Measurements from ENCODE around the gene SETD6.

Gene SETD6

GRCh38 chr16:58507963-58508670, 7.2 kb upstream of the SETD6 start:
- no peak for DNase-seq

GRCh38 chr16:58508671-58509251, 6.6 kb upstream of the SETD6 start:
- no peak for DNase-seq

GRCh38 chr16:58509256-58510096, 5.8 kb upstream of the SETD6 start:
- DNase-seq, result no peak

- no peak for DNase-seq
Measured at GRCh38 chr16:58510097-58510775, 5.1 kb upstream of the SETD6 start.

- DNase-seq, result no peak
Measured at GRCh38 chr16:58510776-58511628, 4.3 kb upstream of the SETD6 start.

GRCh38 chr16:58511933-58512815, 3.1 kb upstream of the SETD6 start:
- peak in 10 of 14 donors; percentile 15 to 68 (median 30) for DNase-seq

GRCh38 chr16:58513874-58514273, 1.4 kb upstream of the SETD6 start:
- DNase-seq, result no peak

GRCh38 chr16:58515871-58516767, 802 bp downstream of the SETD6 start:
- peak in 1 of 14 donors; percentile 45 for DNase-seq

- DNase-seq, result no peak
Measured at GRCh38 chr16:58516768-58517107, 1.4 kb downstream of the SETD6 start.

- DNase-seq, result no peak
Measured at GRCh38 chr16:58518083-58518979, 3.0 kb downstream of the SETD6 start.

- DNase-seq, result no peak
Measured at GRCh38 chr16:58518980-58519368, 3.7 kb downstream of the SETD6 start.

GRCh38 chr16:58519707-58520106, 4.4 kb downstream of the SETD6 start:
- no peak for DNase-seq

- no peak for DNase-seq
Measured at GRCh38 chr16:58530179-58530578, 14.9 kb downstream of the SETD6 start.

- DNase-seq, result no peak
Measured at GRCh38 chr16:58532414-58532813, 17.1 kb downstream of the SETD6 start.

- no peak for DNase-seq
Measured at GRCh38 chr16:58533751-58534470, 18.6 kb downstream of the SETD6 start.

- no peak for DNase-seq
Measured at GRCh38 chr16:58535100-58535499, 19.8 kb downstream of the SETD6 start.

- no peak for DNase-seq
Measured at GRCh38 chr16:58536278-58536677, 21.0 kb downstream of the SETD6 start.

Data from C1 segment of cervical spinal cord (tissue), 14 donors.